Hepatocyte (in vitro differentiated cells): Measurements from ENCODE around the gene RUNX3. TPM values are rescaled to one million over a fixed set of nuclear protein-coding genes. Genes with fewer than 3 reads are reported as not detected.

Experiments used
- DNase-seq: peaks from one replicate; pipeline ENCODE4 v3.0.0-alpha.2; 2016; ENCODE audit warnings: low spot score
- H2AFZ ChIP-seq: fragments of 200-600 bp; sonication (generic); 2 replicates; pipeline ENCODE4 v1.6.0; 2016; ENCODE audit warnings: antibody characterized with exemption, mild to moderate bottlenecking
- H3K27ac ChIP-seq: fragments of 200-600 bp; sonication (generic); 2 replicates; pipeline ENCODE4 v1.5.1; 2016; ENCODE audit warnings: mild to moderate bottlenecking
- H3K27me3 ChIP-seq: fragments of 200-600 bp; sonication (generic); 2 replicates; pipeline ENCODE4 v1.6.1; 2016
- H3K36me3 ChIP-seq: fragments of 200-600 bp; sonication (generic); replicated peaks from 2 replicates; pipeline ENCODE4 v1.5.1; 2016; ENCODE audit warnings: low read depth; ENCODE audit not compliant: insufficient read depth
- H3K4me1 ChIP-seq: fragments of 200-600 bp; sonication (generic); 2 replicates; pipeline ENCODE4 v1.5.1; 2016; ENCODE audit warnings: mild to moderate bottlenecking, moderate library complexity; ENCODE audit not compliant: insufficient read depth
- H3K4me2 ChIP-seq: fragments of 200-600 bp; sonication (generic); 2 replicates; pipeline ENCODE4 v1.6.0; 2016
- H3K4me3 ChIP-seq: fragments of 200-600 bp; sonication (generic); 2 replicates; pipeline ENCODE4 v1.5.1; 2016; ENCODE audit warnings: mild to moderate bottlenecking
- H3K79me2 ChIP-seq: fragments of 200-600 bp; sonication (generic); 2 replicates; pipeline ENCODE4 v1.6.0; 2017; ENCODE audit warnings: mild to moderate bottlenecking
- H3K9me2 ChIP-seq: fragments of 200-600 bp; sonication (generic); replicated peaks from 2 replicates; pipeline ENCODE4 v1.6.0; 2017; ENCODE audit warnings: mild to moderate bottlenecking; ENCODE audit not compliant: insufficient read depth
- H3K9me3 ChIP-seq: fragments of 200-600 bp; sonication (generic); 2 replicates; pipeline ENCODE4 v1.5.1; 2016; ENCODE audit warnings: low read depth, mild to moderate bottlenecking
- H4K20me1 ChIP-seq: fragments of 200-600 bp; sonication (generic); 2 replicates; pipeline ENCODE4 v1.6.0; 2016; ENCODE audit warnings: mild to moderate bottlenecking; ENCODE audit not compliant: insufficient read depth, poor library complexity, severe bottlenecking
- CTCF ChIP-seq: fragments of 200-600 bp; sonication (generic); IDR thresholded peaks from 2 replicates; pipeline ENCODE4 v1.5.1; 2016; ENCODE audit warnings: antibody characterized with exemption, mild to moderate bottlenecking; ENCODE audit not compliant: poor library complexity
- EZH2 ChIP-seq: fragments of 200-600 bp; sonication (generic); IDR thresholded peaks from 2 replicates; pipeline ENCODE4 v1.6.1; 2016; ENCODE audit warnings: antibody characterized with exemption, mild to moderate bottlenecking, borderline replicate concordance
- EZH2phosphoT487 ChIP-seq: fragments of 200-600 bp; sonication (generic); IDR thresholded peaks from one replicate; pipeline ENCODE4 v1.6.1; 2018; ENCODE audit warnings: antibody characterized with exemption, mild to moderate bottlenecking, low read depth, moderate library complexity; ENCODE audit not compliant: unreplicated experiment, severe bottlenecking
- WGBS: methylation state at CpG from one replicate; pipeline ENCODE4 v1.1.6; 2016; ENCODE audit warnings: low lambda C conversion rate; ENCODE audit errors: missing lambda C conversion rate; 5-methylcytosine and 5-hydroxymethylcytosine counted together
- polyA plus RNA-seq: library from polyadenylated mRNA; unstranded; fragments of >200 nt; fragmentation: Nextera tagmentation; extraction: Ambion mirVana; gene quantifications from 2 replicates; pipeline ENCODE4 v1.2.1, GENCODE V29; 2016
- total RNA-seq: library from RNA; depleted of rRNA; stranded (reverse); fragments of >200 nt; gene quantifications from 2 replicates; pipeline ENCODE4 v1.2.3, GENCODE V29; 2014

Gene RUNX3
- total and polyA plus RNA-seq, 2 experiments from 2014 or later: 0.13 to 0.16 TPM

DNA sequence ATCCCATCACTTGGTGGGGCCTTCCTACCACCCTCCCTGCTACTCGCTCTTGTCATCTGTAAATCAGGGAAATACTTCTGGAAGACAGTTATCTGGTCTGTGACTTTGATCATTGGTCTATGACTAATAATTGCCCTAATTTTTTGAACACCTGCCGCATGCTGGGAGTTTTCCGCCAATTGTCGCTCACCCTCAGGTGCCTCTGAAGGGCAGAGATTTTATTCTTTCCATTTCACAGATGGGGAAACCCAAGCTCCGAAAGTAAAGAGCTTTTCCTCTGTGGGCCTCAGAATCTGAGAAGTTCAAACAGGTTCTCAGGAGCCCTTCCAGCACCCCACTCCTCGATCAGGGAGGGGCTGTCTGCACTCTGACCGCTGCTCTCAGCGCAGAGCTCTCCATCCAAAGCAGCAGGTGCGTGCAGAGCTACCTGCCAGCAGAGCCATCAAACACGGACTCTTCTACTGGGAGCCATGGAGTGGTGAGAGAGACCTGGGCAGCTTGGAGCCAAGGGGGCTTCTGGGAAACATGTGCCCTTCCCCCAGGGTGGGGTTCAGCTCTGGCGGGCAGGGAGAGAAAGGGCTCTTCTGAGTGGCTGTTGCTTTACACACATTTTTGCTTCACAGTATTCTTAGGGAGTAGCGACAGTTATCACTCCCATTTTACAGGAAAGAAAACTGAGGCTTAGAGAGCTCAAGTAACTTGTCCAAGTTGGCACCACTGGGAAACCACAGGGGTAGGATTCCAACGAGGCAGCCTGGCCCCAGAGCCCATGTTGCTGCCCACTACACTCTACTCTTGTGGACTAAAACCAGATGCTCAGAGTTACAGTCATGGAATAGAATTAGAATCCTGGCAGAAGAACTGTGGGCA, 5.8 kb upstream of the RUNX3 start:
- DNase-seq: no peak
- no peak overlapping the region for H3K27ac ChIP-seq
- WGBS: 87% methylated on average over 13 of the region's 13 CpGs
- H3K4me3 ChIP-seq: no peak overlapping the region
- TF ChIP-seq EZH2: no peak
- no peak for TF ChIP-seq CTCF
- TF ChIP-seq EZH2phosphoT487: no peak
- H3K36me3 ChIP-seq: no peaks in the 10 kb centered on the region
- no peak overlapping the region for H3K4me2 ChIP-seq
- H3K79me2 ChIP-seq: no peaks in the 10 kb centered on the region
- H2AFZ ChIP-seq: no peak overlapping the region
- no peaks in the 10 kb centered on the region for H3K9me2 ChIP-seq
- H3K27me3 ChIP-seq: peaks cover 45% of the 10 kb centered on the region
- H3K4me1 ChIP-seq: peaks cover 7% of the 10 kb centered on the region
- no peaks in the 10 kb centered on the region for H4K20me1 ChIP-seq
- no peaks in the 10 kb centered on the region for H3K9me3 ChIP-seq

DNA sequence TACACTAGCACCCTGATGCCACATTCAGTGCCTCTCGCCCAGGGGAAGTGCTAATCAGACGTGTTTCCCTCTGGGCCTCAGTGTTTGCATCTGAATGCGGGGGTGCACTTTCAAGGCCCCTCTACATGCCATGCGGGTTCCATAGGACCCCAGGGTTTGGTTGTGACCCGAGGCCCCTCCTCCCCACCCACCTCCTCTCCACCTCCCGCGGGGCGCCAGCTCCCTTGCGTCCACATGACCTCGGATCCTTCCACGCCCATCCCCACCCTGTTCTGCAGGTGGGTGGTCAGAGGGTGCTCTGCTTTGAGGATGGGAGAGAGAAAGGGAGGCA, 5.1 kb upstream of the RUNX3 start:
- Histone ChIP-seq H3K4me2 (no peak overlapping the region), H3K79me2 (no peaks in the 10 kb centered on the region), H4K20me1 (no peaks in the 10 kb centered on the region), H3K4me1 (peaks cover 14% of the 10 kb centered on the region), H2AFZ (no peak overlapping the region), H3K4me3 (no peak overlapping the region), H3K9me2 (no peaks in the 10 kb centered on the region), H3K36me3 (no peaks in the 10 kb centered on the region), H3K27ac (no peak overlapping the region), H3K9me3 (no peaks in the 10 kb centered on the region), H3K27me3 (peaks cover 52% of the 10 kb centered on the region)
- DNase-seq: no peak
- TF ChIP-seq EZH2: no peak
- 75% methylated on average over 7 of the region's 11 CpGs for WGBS

DNA sequence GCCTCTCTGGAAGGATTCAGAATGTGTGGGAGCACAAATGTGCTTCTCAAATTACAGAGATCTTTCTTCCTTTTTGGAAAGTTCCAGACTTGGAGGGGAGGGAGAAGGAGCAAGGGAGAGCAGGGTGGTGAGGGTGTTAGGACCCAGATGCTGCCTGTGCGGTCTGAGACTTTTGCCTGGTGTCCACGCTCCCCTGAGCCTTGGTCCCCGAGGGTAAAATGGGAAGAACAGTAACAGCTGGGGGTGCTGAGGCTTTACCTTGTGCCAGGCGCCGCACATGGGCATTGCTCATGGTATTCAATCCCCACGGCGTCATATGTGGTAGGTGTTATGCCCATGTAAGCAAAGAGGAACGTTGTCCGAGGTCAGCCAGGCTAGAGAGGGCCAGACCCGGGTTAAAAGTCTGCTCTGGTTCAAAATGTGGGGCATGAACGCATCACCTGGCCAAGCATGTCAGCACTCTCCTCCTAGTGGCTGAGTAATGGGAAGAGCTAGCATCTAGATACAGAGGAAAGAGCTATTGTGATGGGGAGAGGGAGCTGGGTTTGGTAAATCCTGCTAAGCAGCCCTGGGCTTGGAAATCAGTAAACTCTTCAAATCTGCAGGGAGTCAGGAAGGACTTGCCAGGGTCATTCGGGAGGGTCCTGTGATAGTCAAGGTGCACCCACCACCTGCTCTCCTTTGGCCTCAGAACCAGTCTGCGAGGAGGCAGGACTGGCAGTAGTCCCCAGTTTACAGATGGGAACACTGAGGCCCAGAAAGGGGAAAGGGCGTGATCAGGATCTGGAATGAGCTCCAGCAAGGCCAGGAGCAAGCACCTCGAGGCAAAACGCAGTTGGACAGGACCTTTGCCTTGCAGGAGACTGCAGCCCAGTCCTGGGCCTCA, 4.5 kb upstream of the RUNX3 start:
- peaks cover 54% of the 10 kb centered on the region for H3K27me3 ChIP-seq
- H3K79me2 ChIP-seq: no peaks in the 10 kb centered on the region
- no peaks in the 10 kb centered on the region for H4K20me1 ChIP-seq
- no peaks in the 10 kb centered on the region for H3K9me3 ChIP-seq
- H3K4me3 ChIP-seq: no peak overlapping the region
- 53% methylated on average over 16 of the region's 16 CpGs for WGBS
- no peaks in the 10 kb centered on the region for H3K9me2 ChIP-seq
- H3K36me3 ChIP-seq: no peaks in the 10 kb centered on the region
- no peak for TF ChIP-seq CTCF
- no peak for TF ChIP-seq EZH2
- TF ChIP-seq EZH2phosphoT487: no peak
- H3K4me2 ChIP-seq: no peak overlapping the region
- no peak overlapping the region for H3K27ac ChIP-seq
- no peak overlapping the region for H2AFZ ChIP-seq
- peaks cover 14% of the 10 kb centered on the region for H3K4me1 ChIP-seq
- no peak for DNase-seq

DNA sequence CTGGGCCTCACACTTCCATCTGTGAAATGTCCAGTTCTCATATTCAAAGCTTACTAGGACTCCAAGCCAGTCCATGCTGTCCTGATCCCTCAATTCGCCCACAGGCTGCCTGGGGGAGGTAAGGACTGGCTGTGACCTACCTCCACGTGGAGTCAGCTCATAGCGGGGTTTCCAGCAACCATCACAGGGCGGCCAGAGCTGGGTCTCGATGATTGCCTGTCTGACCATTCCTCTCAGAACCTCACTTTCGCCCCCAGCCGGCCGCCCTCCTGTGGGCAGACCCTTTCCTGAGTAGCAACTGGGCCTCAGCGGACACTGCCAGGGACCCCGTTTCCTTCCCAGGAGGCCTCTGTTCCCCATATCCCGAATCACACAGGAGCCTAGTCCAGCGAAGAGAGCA, 3.4 kb upstream of the RUNX3 start:
- Histone ChIP-seq H3K9me2 (no peaks in the 10 kb centered on the region), H3K27me3 (peaks cover 65% of the 10 kb centered on the region), H3K4me2 (no peak overlapping the region), H3K36me3 (no peaks in the 10 kb centered on the region), H3K9me3 (no peaks in the 10 kb centered on the region), H3K79me2 (no peaks in the 10 kb centered on the region), H3K4me1 (peaks cover 20% of the 10 kb centered on the region), H3K4me3 (no peak overlapping the region), H3K27ac (no peak overlapping the region), H4K20me1 (no peaks in the 10 kb centered on the region), H2AFZ (no peak overlapping the region)
- WGBS: 82% methylated on average over 12 of the region's 12 CpGs
- no peak for TF ChIP-seq EZH2
- no peak for TF ChIP-seq EZH2phosphoT487
- no peak for TF ChIP-seq CTCF
- DNase-seq: no peak
